HG02798 (cell line): ENCODE data around the gene COX10.
"Not testable (repeated sequence)": the region's sequence is repeated elsewhere in the genome, so short reads cannot be mapped to it uniquely, and the experiment has no call there.

Experiments
- ATAC-seq: cut with Tn5 transposase; IDR thresholded peaks from one replicate; pipeline ENCODE4 v1.9.1; 2021; ENCODE audit warnings: mild to moderate bottlenecking; ENCODE audit not compliant: unreplicated experiment, poor library complexity

COX10 gene

GRCh38 chr17:14239271-14239670, 170.0 kb downstream of the COX10 start:
- not testable (repeated sequence) for ATAC-seq

- no peak for ATAC-seq
Observed at GRCh38 chr17:14245002-14245401, 175.7 kb downstream of the COX10 start.

- no peak for ATAC-seq
Observed at GRCh38 chr17:14245629-14246028, 176.3 kb downstream of the COX10 start.
